HG02852 (cell line): ENCODE data around the gene PRSS37.

Experiments used
- ATAC-seq: cut with Tn5 transposase; IDR thresholded peaks from one replicate; pipeline ENCODE4 v1.9.1; 2021; ENCODE audit warnings: mild to moderate bottlenecking, moderate library complexity; ENCODE audit not compliant: unreplicated experiment

Gene PRSS37

DNA sequence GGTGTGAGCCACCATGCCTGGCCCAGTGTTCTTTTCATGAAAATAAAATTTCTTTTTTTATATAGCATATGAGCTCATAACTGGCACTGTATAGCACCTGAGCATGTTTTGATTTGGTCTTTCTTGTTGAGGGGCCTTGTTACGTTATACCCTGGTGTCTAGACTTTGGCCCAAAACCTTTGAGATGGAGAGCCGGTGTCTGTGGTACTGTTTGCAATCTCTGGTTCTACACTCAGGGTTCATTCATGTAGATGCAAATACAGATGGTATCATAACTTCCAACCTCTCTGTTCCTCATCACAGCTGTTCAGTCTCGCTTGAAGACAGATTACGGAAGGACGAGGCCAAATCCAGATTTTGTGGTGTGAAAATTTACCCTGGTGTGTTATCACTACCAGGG, 51.4 kb downstream of the PRSS37 start, which contains the start of gene TAS2R5:
Gene TAS2R5 (plus strand): TSS at position 301 of the 400 bp plus-strand sequence. CDS start 145 bp downstream, outside the sequence.
- no peak for ATAC-seq

DNA sequence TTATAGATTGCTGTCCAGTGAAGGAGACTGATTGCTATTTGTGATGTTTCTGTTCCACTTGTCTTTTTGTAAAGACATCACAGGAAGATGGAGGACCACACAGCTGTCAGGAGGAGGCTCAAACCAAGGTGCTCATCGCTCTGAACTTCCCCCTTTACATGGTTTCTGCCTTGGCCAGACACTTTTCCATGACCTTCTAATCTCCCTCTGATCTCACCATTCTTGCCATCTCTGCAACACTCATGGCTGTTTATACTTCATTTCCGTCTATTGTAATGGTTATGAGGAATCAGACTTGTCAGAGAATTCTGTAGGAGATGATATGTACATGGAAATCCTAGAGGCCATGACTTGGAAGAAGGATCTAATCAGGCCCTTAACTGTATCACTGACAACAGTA, 53.0 kb downstream of the PRSS37 start:
- no peak for ATAC-seq
